HG02884 (cell line): ENCODE measurements around the gene DLEC1.

Source experiments
- ATAC-seq: cut with Tn5 transposase; IDR thresholded peaks from one replicate; pipeline ENCODE4 v1.9.1; 2021; ENCODE audit warnings: mild to moderate bottlenecking, moderate library complexity; ENCODE audit not compliant: unreplicated experiment

Gene DLEC1

DNA sequence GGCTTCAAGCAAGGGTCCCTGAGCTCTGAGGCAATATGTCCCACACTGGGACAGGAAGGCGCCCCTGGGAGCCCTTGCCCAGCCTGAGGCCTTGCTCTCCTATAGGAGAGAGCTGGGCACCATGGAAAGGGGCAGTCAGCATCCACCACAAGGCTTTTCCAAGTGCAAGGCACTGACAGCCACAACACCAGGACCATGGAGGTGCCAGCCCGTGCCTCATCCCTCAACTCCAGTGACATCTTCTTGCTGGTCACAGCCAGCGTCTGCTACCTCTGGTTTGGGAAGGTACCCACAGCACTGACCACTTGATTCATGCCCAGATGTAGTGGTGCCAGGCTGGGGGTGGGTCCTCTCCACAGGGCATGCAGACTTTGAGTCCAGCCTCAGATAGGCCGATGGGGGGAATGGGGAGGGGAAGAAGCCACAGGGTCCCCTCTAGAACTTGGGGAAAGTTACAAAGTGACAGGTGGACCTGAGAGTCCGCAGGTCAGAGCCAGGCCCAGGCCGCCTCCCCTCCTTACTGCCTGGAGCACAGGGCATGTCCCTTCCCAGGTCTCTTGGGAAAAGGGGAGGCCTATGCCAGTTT lies 36.6 kb upstream of the DLEC1 start:
- no peak for ATAC-seq

GRCh38 chr3:38002940-38003339 lies 36.1 kb upstream of the DLEC1 start:
- no peak for ATAC-seq

DNA sequence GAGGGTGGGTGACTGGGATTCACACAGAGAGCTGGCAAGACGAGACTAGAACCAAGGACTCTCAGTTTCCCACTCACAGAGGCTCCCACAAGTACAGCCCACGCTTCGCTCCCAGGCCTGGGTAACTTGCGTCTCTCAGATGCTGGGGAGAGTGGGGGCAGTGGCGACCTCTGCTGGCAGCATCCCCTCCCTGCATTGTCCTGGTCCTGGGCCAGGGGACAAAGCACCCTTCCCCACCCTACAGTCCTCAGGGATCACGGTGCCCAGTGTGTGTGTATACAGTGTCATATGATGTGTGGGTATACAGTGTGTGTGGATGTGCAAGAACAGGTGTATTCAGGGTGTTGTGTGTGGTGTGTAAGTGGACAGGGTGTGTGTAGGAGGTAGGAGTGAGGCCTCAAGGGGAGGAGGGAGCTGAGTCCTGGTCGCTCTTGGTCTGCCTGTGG lies 35.6 kb upstream of the DLEC1 start:
- ATAC-seq = no peak

- no peak for ATAC-seq
These were observed 35.1 kb upstream of the DLEC1 start for GRCh38 chr3:38003817-38004414.

GRCh38 chr3:38004415-38005075 lies 34.5 kb upstream of the DLEC1 start:
- ATAC-seq = peak; percentile 51

GRCh38 chr3:38005076-38006020 lies 33.7 kb upstream of the DLEC1 start:
- no peak for ATAC-seq

- ATAC-seq = no peak
These were observed 33.0 kb upstream of the DLEC1 start for GRCh38 chr3:38006031-38006430.

DNA sequence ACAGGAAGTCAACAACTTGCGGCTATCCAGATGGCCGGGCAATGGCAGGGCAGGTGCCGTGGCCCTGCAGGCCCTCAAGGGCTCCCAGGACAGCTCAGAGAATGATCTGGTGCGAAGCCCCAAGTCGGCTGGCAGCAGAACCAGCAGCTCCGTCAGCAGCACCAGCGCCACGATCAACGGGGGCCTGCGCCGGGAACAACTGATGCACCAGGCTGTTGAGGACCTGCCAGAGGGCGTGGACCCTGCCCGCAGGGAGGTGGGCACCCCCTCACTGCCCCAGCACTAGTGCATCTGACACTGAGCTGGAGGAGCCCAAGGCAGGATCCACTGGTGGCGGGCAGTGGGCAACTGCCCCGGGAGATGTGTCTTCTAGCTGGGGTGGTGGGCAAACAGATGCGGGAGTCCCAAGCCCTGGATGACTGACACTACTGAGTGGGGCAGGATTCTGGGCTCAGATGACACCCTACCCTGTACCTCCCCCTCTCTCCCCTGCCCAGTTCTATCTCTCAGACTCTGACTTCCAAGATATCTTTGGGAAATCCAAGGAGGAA lies 32.5 kb upstream of the DLEC1 start:
- ATAC-seq = no peak

GRCh38 chr3:38007754-38008090 lies 31.3 kb upstream of the DLEC1 start:
- no peak for ATAC-seq

- no peak for ATAC-seq
These were observed 30.8 kb upstream of the DLEC1 start for GRCh38 chr3:38008191-38008701.

DNA sequence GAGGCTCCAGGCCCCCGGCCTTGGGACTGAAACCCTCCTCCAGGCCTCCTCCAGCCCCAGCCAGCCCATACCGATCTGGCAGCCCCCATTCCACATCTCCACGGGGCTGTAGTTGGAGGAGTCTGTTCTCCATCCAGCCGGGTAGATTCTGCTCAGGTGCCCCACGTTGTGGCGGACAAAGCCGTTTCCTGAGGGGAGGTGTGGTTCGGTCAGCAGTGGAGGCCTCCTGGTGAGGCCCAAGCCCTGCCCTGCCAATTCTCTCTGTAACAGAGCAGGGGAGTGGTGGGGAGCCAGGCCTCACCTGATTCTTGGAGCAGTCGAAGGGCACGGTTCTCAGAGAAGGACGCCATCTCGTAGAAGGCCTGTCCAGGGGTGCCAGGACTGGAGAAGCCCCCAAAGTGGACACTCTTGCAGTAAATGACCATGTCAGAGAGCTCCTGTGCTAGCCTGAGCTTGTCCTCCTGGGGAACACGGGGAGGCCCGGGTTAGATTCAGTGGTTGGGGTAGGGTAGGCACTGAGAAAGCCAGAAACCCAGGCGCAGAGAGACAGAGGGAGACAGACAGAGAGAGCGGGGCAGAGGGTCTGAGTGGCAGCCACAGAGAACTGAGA lies 29.9 kb upstream of the DLEC1 start:
- ATAC-seq = no peak

DNA sequence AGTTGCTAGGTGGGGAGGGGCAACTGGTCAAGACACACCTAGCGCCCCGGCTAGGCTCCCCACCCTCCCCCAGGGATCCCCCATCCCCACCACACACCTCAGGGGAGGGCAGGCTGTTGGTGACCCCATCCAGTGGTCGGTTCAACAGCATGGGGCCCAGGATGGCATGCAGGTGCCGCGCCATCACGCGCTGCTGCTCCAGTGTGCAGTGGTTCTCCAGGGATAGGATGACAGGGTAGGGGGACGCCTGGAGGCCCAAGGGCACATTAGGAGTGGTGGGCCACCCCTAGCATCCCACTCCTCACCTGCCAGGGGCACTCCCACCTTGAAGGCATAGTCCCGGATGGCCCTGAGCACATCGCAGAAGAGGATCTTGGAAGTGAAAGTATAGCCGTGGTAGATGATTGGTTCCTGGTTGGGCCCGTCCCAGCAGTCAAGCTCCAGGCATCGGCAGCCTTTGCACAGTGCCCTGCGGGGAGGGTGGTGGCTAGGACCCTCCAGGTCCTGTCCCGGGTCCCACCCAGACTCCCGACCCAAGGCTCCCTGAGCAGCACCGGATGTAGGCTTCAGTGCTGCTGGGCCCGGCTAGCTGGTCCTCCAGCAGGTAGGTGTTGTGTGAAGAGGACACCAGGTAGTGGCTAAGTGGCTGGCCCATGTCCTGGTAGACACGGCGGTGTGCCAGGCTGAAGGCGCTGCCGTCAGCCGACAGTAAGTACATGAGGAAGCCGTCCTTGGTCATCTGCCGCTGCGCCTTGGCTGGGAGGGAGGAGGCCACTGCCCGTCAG lies 29.0 kb upstream of the DLEC1 start:
- no peak for ATAC-seq

- no peak for ATAC-seq
These were observed 27.9 kb upstream of the DLEC1 start for GRCh38 chr3:38011111-38011510.

GRCh38 chr3:38015485-38015884 lies 23.5 kb upstream of the DLEC1 start:
- no peak for ATAC-seq

- ATAC-seq = no peak
These were observed 23.0 kb upstream of the DLEC1 start for GRCh38 chr3:38015984-38016383.

- ATAC-seq = no peak
These were observed 22.6 kb upstream of the DLEC1 start for GRCh38 chr3:38016410-38016809.

DNA sequence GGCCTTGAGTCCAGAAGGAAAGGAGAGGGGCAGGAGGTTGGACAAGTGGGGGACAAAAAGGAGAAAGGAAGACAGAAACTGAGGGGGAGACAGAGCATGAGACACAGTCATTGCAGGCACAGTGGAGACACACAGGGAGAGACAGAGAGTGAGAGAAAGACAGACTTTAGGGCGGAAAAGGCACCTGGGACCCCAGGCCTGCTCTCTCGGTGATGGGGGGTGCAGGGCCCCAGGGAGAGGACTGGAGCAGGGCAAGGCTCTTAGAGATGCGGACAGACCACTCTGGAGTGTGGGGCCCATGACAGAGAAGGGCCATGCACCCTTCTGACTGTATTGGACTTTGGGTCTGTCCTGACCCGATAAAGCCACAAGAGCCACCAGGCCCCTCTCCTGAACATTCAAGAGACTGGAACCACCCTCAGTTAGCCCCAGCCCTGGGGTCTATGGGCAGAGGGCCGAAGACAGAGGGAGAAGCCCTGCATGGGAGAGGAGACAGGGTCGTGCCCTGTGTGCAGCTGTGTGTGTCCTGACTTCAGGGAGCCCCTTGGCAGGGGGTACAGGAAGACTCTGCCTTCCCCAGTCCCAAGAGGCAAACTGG lies 22.1 kb upstream of the DLEC1 start:
- no peak for ATAC-seq

DNA sequence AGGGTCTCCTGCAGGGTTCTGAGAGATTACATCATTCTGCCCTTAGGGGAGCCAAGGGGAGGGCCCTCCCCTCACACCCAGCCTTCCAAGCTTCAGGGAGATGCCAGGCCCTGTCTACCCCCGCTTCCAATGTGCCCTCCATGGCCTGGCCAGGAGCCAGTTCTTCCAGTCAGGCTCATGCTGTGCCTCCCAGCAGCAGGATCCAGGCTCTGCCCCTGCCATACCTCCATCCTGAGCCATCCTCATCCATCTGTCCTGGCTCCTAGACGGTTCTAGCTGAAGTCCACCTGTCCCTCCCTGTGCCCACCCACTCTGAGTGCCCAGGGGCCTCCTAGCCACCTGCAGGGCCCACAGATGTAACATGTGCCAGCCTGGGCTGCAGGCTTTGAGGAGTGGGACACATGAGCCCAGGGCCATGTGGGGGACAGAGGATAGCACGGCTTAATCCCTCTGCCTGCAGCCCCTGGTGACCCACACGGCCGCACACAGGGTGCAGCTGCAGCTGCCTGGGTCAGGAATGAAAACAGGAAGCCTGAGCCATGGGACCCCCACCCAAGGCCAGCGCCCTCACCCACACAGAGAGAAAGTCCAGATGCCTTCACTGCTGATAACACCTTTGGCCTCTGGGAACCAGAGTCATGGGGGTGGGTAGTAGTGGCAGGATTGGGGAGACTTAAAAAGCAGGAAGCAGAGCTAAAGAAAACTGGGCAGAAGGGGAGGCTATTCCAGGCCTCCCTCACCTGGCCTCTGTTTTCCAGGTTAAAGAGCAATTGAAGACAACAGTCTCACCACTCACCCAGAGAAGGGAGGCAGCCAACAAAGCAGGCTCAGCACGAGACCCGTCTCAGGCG lies 21.3 kb upstream of the DLEC1 start:
- no peak for ATAC-seq
